GM19395 (cell line): ENCODE data around the gene CCDC102B.
"Not testable (repeated sequence)": the region's sequence is repeated elsewhere in the genome, so short reads cannot be mapped to it uniquely, and the experiment has no call there.

Experiments used
- ATAC-seq: cut with Tn5 transposase; IDR thresholded peaks from one replicate; pipeline ENCODE4 v1.9.1; 2021; ENCODE audit warnings: mild to moderate bottlenecking, moderate library complexity; ENCODE audit not compliant: unreplicated experiment

CCDC102B gene

GRCh38 chr18:68962623-68963022 lies 164.7 kb downstream of the CCDC102B start:
- ATAC-seq: no peak

DNA sequence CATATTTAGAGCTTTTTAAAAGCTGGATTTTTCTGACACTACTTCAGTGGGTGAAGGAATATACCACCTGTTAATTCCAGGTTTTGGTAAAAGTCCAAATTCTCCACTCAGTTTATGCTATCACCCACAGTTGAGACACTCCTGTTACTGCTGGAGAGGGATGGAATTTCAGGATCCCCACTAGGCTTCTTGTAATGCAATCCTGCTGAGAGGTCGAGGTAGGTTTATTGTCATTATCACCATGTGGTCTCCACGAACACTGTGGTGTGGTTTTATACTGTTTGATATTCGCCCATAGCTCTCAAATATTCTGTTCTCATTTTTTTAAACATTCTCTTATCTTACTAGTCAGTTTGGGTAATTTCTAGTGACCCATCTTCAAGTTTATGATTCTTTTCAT lies 167.9 kb downstream of the CCDC102B start:
- no peak for ATAC-seq

- no peak for ATAC-seq
These were observed 171.1 kb downstream of the CCDC102B start for GRCh38 chr18:68969027-68969426.

- no peak for ATAC-seq
These were observed 174.3 kb downstream of the CCDC102B start for GRCh38 chr18:68972176-68972575.

- ATAC-seq: no peak
These were observed 181.9 kb downstream of the CCDC102B start for GRCh38 chr18:68979737-68980136.

- ATAC-seq: no peak
These were observed 185.2 kb downstream of the CCDC102B start for GRCh38 chr18:68983126-68983525.

GRCh38 chr18:68984342-68984741 lies 186.5 kb downstream of the CCDC102B start:
- ATAC-seq: no peak

DNA sequence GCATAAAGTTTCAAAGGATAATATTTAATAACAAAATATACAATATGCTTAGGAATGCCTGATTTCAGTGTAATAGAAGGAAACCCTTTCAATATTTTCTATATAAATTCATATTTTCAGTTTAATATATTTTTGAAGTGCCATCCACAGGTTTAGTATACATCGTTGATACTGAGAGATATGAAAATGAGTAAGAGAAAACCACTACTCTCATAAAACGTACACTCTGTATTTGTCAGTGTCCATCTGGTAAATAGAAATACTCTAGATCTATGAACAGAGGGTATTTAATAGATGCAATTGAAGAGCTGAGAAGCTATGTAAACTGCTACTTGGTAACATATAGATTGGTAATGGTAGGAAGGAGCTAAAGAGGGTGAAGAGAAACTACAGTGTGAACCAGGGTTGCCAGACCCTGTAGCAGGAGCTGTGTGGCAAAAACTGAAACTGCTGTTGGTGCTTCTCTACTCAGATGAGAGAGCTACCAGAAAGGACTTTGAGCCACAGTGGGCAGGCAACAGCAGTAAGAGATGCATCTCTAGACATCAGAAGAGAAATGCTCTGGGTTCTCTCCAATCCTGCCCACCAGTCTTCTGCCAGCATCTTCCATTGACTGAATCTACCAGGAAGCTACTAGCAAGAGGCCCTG lies 187.4 kb downstream of the CCDC102B start:
- no peak for ATAC-seq

DNA sequence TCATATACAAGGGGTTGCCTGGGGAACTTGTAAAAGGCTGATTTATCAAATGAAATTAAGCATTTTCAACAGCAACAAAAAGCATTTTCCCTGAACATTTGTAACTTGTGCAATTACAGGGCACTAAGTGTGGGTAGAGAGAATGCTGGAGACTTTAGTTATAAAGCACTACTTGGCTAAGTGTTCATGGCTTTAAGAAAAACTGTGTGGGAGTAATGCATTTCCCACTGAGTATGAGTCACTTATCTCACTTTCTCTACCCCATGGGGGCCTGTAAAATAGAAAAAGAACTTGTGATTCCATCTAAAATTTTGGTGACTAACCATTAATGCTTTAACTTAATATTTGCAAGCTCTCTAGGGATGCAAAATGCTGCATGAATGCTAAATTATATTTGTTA lies 193.4 kb downstream of the CCDC102B start:
- ATAC-seq: peak; percentile 49

GRCh38 chr18:68992719-68993482 lies 195.0 kb downstream of the CCDC102B start:
- ATAC-seq: no peak

DNA sequence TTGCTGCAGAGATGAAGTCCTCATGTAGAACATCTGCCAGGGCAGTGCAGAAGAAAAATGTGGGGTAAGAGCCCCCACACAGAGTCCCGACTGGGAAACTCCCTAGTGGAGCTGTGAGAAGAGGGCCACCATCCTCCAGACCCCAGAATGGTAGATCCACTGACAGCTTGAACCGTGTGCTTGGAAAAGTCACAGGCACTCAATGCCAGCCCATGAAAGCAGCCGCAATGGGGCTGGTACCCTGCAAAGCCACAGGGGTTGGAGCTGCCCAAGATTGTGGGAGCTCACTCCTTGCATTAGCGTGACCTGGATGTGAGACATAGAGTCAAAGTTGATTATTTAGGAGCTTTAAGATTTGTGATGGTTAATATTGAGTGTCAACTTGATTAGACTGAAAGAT lies 197.8 kb downstream of the CCDC102B start:
- no peak for ATAC-seq

DNA sequence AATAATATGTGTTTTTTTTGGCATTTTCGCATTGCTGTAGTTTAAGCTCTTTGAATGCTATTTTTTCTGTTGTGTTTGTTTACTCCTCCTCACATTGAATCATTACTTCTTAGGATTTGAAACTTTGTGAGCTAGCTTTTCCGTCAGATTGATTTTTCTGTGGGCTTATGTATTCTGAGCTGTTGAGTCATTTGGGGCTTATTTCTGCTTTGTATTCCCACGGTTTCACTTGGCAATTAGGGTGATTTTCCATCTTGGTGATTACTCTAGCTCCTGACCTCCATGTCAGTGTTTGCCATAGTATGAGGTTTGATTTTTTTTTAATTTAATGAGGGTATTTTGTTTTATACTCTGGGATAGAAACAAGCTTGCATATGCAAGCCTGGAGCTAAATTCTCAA lies 200.0 kb downstream of the CCDC102B start:
- no peak for ATAC-seq

- ATAC-seq: no peak
These were observed 202.5 kb downstream of the CCDC102B start for GRCh38 chr18:69000366-69000765.

DNA sequence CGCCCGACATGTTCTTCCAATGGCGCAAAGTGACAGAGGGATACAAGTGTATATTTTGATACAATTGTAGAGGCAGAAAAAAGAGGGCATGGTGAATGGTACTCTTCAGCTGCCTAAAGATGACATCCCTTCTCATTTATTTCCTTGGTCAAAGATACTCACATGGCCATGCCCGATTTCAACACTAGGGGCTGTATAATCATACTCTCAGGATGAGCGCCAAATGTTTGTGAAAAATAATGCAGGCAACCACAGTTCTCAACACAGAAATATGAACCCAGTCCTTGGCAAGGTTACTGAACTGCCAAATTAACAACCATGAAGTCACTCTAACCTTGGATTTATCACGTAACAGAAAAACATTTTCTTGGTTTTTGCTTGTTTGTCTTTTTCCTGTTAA lies 204.4 kb downstream of the CCDC102B start:
- ATAC-seq: no peak

DNA sequence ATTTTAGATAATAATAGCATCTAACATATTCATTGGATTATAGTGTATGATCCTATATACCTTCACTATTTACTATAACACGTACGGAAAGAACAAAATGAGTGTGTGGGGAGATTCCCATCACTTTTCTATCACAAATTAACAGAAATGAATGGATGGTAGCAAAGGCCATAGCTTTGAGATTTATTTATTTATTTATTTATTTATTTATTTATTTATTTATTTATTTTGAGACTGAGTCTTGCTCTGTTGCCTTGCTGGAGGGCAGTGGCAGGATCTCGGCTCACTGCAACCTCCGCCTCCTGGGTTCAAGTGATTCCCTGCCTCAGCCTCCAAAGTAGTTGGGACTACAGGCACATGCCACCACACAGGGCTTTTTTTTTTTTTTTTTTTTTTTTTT lies 208.3 kb downstream of the CCDC102B start:
- ATAC-seq: not testable (repeated sequence)

- no peak for ATAC-seq
These were observed 210.7 kb downstream of the CCDC102B start for GRCh38 chr18:69008538-69008937.

- ATAC-seq: no peak
These were observed 223.4 kb downstream of the CCDC102B start for GRCh38 chr18:69021211-69021805.

DNA sequence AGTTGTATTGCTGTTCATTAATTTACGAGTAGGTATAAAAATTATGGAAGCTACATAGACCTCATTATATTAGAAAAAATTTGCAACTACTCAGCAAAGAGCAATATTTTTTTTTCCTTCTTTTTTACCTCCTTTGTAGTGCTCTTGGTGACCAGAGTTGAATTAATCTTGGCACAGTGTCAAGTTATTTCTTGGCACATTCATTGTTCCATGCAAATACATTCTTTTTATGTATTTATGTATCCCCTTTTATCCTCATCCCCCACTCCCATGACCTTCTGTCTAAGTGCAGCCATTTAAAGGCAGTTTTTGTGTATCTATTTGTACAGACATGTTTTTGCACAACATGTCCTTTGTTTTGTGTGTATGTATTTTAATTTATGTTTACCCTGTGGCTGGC lies 224.5 kb downstream of the CCDC102B start:
- no peak for ATAC-seq

DNA sequence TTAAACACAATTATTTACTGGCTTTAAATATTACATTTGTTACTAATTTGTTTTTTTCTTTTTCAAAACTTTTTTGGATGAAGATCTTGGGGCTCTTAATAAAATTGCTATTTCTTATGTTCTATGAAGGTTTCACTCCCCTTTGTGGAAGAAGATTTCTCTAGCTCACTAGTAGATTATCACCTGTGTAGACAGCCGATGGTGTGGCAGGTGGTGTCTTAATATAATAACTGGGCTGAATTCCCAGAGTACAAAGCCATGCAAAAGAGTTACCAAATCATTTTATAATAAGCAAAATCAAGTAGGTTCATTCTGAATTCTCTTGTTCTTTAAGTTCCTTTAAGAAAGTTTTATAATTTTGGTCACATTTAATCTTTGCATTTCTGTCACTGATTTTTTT lies 233.7 kb downstream of the CCDC102B start:
- no peak for ATAC-seq

DNA sequence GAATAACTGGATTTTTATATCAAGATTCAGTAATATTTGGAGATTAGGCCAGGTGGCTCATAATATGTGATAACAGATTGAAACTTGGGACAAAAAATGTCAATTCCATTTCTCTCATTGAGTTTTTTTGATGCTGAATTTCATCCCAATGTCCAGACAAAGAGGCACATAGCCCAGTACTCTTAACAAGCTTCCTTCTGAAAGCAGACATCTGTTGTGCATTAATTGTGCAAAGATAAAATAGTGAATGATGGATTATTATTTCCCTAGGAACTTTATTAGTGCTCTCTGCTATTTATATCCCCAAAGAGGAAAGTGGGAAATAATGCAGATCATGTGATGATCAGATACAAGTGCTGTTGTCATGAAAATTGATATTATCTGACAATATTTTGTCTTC lies 234.1 kb downstream of the CCDC102B start:
- no peak for ATAC-seq

DNA sequence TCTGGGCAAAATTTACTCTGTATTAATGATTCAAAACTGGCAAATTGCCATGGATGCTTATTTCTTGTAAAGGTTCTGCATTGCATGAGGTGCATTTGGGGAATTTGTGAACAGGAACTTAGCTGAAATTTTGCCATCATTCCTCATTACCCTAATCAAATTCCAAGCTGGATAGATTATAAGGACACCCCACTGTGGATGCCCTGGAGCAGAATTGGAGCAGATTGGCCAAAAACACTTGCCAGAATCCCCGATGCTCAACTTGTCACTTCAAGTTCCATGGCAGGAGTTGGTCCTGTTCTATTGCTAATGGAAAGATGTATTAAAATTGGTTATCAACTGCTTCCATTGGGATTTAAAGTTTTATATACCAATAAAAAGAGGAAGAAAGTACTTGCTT lies 237.9 kb downstream of the CCDC102B start:
- ATAC-seq: no peak

DNA sequence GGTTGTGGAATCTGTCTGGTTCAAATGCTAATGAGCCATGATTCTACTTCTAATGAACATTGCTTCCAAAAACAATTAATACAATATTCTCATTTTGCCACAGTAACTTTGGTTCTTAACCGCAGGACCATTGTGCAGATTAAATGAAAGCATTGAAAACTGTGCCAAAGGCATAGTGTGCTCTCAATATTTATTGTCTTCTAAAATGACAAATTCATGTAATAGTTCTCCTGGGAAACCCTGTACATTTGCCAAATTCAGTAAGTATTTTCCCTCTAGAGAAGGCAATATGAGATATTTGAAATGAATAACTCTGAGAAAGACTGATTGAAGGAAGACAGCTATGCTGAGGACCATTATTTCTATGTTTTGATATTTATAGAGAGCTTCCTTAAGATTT lies 246.3 kb downstream of the CCDC102B start:
- no peak for ATAC-seq
